ENCODE measurements around the gene ESM1. TPM values are rescaled to one million over a fixed set of nuclear protein-coding genes. Genes with fewer than 3 reads are reported as not detected.

Gene ESM1
- total RNA-seq, 4 donors from 2014 or later: not detected

DNA sequence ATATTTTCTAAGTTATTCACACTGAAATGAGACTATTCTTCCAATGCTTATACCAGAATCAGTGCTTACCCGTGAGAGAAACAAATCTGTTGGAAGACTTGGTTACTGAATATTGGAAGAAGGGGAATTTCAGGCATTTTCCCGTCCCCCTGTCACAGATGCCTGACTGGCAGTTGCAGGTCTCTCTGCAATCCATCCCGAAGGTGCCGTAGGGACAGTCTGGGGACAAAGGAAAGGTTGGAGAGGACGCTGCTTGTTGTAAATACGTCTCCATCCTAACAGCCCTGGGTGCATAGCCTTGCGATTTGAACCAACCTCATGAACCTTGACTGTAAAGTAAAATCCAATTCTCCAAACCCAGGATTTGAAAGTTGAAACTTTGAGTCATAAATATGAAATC, 3.5 kb downstream of the ESM1 start:
- TF ChIP-seq, protein P1, sequence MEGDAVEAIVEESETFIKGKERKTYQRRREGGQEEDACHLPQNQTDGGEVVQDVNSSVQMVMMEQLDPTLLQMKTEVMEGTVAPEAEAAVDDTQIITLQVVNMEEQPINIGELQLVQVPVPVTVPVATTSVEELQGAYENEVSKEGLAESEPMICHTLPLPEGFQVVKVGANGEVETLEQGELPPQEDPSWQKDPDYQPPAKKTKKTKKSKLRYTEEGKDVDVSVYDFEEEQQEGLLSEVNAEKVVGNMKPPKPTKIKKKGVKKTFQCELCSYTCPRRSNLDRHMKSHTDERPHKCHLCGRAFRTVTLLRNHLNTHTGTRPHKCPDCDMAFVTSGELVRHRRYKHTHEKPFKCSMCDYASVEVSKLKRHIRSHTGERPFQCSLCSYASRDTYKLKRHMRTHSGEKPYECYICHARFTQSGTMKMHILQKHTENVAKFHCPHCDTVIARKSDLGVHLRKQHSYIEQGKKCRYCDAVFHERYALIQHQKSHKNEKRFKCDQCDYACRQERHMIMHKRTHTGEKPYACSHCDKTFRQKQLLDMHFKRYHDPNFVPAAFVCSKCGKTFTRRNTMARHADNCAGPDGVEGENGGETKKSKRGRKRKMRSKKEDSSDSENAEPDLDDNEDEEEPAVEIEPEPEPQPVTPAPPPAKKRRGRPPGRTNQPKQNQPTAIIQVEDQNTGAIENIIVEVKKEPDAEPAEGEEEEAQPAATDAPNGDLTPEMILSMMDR (IDR thresholded peaks at IDR 0.05): no peak
- no peak for TF ChIP-seq POLR2A (IDR thresholded peaks at IDR 0.05)
- H3K4me3 ChIP-seq (ENCODE audit: low read depth, poor library complexity, severe bottlenecking): no peak overlapping the region
- no peak for DNase-seq (ENCODE audit: low spot score in 2 of 2)
- intact Hi-C loops (cut with DNase I; ENCODE audit: low total_unique reads): no loop called here
- 46 to 64% methylated on average over 7 of the region's 7 CpGs for WGBS, 2 donors

DNA sequence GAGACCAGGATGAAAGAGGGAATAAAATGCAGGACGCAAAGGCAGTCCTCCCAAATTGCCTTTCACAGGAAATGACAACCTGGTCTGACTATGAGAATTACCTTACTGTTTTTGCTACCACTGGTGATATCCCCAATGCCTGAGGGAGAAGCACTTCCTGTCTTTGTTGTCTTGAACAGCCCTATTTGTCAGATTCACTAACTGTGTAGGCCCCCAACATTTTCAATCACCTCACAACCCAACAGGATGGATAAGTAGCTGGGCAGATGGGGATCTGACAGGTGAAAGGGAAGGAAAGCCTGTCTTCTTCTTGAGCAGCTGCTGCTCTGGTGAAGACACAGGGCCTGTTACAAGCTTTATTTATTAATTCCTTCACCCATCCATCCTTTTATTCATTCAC, 9.7 kb downstream of the ESM1 start:
- TF ChIP-seq POLR2A (IDR thresholded peaks at IDR 0.05): no peak
- TF ChIP-seq, protein P1 (IDR thresholded peaks at IDR 0.05): no peak

DNA sequence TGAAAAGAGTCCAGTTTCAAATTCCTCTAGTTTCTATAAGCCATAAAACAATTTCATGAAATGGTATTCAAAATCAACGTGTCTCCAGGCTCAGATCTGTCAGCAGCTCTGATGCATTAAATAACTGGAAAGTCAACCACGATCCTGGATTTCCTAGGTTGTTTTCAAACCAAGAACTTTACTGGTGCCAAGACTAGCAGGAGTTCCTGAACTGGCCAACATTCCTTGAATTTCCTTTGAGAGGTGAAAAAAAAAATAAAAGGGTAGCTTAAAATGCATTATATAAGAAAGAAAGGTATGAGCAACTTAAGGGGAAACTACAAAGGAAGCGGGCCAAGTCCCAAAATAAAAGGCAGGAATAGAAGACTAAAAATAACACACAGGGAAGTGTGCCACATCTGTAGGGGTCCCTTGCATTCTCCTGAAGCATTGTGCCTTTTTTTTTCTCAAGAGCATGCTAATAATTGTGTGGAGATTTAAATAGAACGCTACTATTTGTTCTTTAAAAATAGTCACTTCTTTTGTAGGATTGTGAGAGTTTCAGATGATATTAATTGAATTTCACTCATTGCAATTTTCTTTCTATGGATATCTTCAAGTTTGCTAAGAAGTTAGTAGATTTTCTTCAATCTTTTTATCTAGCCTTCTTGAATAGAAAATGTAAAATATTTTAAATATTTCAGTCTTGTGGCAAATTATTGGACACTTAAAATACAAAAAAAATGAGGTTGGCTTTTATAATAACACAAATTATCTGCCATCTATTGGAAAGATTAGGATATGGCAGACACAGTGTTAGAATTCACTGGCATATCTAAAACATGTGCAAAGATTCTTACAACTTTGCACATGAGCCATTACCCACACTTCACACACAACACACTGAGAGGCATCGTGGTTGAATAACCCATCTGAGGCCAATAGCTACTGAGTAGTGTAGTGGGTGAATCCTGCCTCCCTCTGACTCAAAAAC, 15.3 kb downstream of the ESM1 start:
- no peak for TF ChIP-seq POLR2A (IDR thresholded peaks at IDR 0.05)
- TF ChIP-seq, protein P1 (IDR thresholded peaks at IDR 0.05): no peak
- intact Hi-C loops (cut with DNase I; ENCODE audit: low total_unique reads): no loop called here
- WGBS, 2 donors: 53 to 64% methylated on average over 5 of the region's 5 CpGs
- DNase-seq (ENCODE audit: low spot score in 2 of 2): no peak
- H3K4me3 ChIP-seq (ENCODE audit: low read depth, poor library complexity, severe bottlenecking): no peak overlapping the region

More for the DNA sequence above, 9.7 kb downstream of the ESM1 start:
- no peak overlapping the region for H3K4me3 ChIP-seq (ENCODE audit: low read depth, poor library complexity, severe bottlenecking)
- intact Hi-C loops (cut with DNase I; ENCODE audit: low total_unique reads): no loop called here
- 44 to 62% methylated on average over 1 of the region's 1 CpG for WGBS, 2 donors
- DNase-seq (ENCODE audit: low spot score in 2 of 2): no peak

DNA sequence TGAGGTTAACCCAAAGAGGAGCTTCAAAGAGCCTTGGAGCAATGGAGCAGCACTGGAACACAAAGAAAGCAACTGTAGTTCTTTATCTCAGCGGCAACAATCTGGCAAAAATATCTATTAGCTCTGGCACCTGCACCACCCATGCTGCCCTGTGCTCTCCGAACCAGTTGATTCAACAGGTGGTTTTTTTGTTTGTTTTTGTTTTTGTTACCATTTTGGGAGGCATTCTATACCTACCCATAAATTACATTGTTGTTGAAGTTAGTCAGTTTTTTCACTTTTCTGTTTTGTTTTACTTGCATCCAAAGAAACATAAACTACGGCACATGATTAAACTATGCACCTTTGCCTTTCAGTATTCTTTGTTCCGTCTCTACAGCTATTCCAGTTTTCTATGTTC, 16.2 kb downstream of the ESM1 start:
- DNase-seq (ENCODE audit: low spot score in 2 of 2): no peak
- intact Hi-C loops (cut with DNase I; ENCODE audit: low total_unique reads): no loop called here

DNA sequence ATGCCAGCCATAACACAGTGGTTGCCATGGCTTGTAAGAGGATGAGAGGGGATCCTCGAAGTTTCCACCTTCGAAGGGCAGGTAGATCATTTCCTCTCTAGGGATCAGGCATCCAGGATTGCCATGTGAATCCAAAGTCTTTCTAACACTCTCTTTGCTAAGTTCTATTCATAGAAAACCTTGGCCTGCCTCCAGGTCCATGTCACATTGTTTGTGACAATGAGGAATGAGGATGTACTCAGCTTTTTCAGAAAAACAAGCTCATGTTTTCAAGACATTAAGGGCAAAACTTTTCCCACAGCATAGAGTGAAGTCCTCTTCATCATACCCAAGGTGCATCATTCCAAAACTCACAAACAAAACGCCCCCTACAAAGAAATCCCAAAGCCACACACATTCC, 19.6 kb downstream of the ESM1 start:
- DNase-seq (ENCODE audit: low spot score in 2 of 2): no peak
- 65 to 68% methylated on average over 3 of the region's 3 CpGs for WGBS, 2 donors

More for the DNA sequence above, 16.2 kb downstream of the ESM1 start:
- no peak overlapping the region for H3K4me3 ChIP-seq (ENCODE audit: low read depth, poor library complexity, severe bottlenecking)
- no peak for TF ChIP-seq POLR2A (IDR thresholded peaks at IDR 0.05)
- TF ChIP-seq, protein P1 (IDR thresholded peaks at IDR 0.05): no peak
- 82 to 93% methylated on average over 4 of the region's 4 CpGs for WGBS, 2 donors

More for the DNA sequence above, 19.6 kb downstream of the ESM1 start:
- no peak for TF ChIP-seq POLR2A (IDR thresholded peaks at IDR 0.05)
- TF ChIP-seq, protein P1 (IDR thresholded peaks at IDR 0.05): no peak
- H3K4me3 ChIP-seq (ENCODE audit: low read depth, poor library complexity, severe bottlenecking): no peak overlapping the region
- intact Hi-C loops (cut with DNase I; ENCODE audit: low total_unique reads): no loop called here

Data from lower leg skin (tissue), 4 donors.